Measurements from ENCODE around the gene MSH3.

- TF ChIP-seq CTCF (IDR thresholded peaks at IDR 0.05; ENCODE audit: low read length) (no peak), EZH2 (optimal IDR thresholded peaks at IDR 0.05; ENCODE audit: low read depth, low read length) (no peak), EZH2phosphoT487 (IDR thresholded peaks at IDR 0.05; ENCODE audit: low read length) (no peak)
These were observed 180.3 kb downstream of the MSH3 start for GRCh38 chr5:80834710-80835109.
